HG03039 (cell line): ENCODE data around the gene FKRP.
A peak's percentile ranks its signal among the peaks of the same experiment; 100 is the strongest.
"Not testable (repeated sequence)": the region's sequence is repeated elsewhere in the genome, so short reads cannot be mapped to it uniquely, and the experiment has no call there.

Experiments
- ATAC-seq: cut with Tn5 transposase; IDR thresholded peaks from one replicate; pipeline ENCODE4 v1.9.1; 2021; ENCODE audit warnings: mild to moderate bottlenecking, moderate library complexity; ENCODE audit not compliant: unreplicated experiment

The FKRP gene

DNA sequence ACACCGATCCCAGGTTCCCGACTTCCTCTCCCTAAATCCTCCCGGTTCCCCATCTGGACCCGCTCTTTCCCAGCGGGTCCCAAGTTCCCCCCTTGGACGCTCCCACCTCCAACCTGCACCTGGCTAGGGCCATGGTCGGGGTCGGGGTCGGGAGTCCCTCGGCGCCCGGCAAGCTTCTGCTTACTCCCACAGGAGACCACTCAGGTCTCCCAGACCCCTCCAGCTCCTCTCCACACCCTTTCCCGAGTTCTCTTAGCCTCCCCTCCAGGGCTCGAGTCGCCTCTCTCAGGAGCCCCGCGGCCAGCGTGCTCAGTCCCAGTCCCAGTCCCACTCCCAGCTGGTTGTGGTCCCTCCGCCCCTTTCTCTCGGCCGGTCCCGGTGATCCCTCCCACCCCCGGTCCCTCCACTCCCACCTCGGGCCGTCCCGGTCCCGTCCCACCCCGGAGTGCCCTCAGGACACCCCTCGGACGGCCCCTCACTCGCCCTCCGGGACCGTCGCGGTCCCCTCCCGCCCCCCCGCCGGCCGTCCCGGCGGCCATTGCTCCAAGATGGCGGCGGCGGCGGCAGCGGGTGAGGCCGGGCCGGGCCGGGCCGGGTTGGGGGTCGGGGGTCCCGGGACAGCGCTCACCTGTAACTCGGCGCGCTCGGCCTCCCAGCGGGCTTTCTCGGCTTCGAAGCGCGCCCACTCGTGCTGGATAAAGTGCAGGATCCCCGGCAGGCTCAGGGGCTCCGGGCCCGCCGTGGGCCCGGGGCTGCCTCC lies at the start of gene FKRP:
TSS of gene FKRP (plus strand) at position 537 of the 760 bp plus-strand sequence. CDS start 9,394 bp downstream, outside the sequence.
- peak; percentile 40 for ATAC-seq

DNA sequence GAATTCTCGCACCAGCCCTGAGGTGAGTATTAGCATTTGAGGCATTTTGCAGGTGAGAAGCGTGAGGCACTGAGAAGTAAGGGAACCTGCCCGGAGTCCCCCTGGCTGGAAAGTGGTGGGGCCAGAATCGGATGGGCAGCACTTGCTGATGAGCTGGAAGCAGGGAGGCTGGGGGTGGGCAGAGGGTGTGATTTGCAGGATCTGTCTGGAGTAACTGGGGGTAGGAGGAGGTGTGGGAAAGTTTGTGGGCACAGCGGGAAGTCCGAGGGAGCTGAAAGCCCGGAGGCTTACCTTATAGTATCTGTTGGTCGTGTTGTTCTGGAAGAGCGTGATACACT lies 49.0 kb upstream of the FKRP start:
- no peak for ATAC-seq

GRCh38 chr19:46697204-46697960 lies 48.5 kb upstream of the FKRP start:
- no peak for ATAC-seq

GRCh38 chr19:46698395-46699321 lies 47.2 kb upstream of the FKRP start:
- no peak for ATAC-seq

DNA sequence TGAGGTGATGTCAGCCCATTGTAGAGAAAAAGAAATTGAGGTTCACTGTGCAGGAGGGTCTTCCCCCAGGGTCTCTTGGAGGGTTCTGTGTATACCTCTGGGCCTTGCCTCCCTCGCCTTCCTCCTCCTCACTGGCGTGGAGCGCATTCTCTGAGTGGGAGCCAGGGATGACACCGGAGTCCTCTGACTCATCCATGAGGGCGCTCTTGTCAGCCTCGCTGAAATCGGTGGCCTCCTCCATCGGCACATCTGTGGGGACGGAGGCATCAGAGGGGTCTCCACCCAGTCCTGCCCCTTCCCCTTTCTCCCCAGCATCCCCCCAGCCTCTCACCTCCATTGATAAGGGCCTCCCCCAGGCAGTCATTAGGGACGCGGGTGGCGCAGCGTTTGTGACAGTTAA lies 45.2 kb upstream of the FKRP start:
- ATAC-seq: no peak

DNA sequence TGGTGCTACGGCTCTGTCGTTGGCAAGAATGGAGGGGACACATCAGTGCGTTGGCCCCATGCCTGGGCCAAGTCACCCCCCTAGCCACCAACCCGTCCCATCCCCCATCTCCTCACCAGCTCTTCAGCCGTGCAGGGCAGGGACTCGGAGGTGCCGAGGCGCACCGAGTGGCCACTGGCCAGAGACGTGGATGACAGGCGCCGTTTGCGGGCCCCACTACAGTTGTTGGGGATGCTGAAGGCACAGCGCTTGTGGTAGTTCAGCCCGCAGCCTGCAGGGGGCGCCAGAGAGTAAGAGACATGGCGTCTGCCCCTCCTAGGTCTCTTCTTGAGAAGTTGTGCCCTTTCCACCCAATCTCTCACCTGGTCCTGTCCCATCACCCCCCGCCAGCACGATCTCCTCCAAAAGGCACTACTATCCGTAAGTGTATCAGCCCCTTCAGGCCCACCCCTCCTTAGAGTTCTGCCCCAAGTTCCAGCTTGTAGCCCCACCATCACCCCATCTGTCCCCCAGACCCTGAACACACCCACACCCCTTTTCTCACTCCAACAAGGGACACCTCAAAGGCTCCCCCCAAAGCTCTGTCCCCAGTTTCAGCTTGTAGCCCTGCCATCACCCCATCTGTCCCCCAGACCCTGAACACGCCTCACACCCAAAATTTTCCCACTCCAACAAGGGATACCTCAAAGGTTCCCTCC lies 41.3 kb upstream of the FKRP start:
- no peak for ATAC-seq

DNA sequence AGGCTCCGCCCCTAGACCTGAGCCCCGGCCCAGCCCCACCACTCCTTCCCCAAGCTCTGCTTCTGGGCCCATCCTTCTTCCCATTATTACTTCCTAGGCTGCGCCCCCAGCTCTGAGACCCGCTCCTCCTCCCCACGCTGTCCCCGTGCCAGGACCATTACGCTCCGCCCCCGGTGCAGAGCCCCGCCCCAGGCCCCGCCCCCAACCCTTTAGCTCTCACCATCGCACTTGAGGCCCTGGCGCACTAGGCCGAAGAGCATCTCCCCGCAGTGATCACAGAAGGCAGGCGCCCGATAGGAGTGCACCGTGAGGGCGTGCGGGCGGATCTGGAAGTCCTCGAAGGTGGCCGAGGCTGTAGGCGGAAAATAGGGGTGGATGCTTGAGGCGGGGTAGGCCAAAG lies 35.2 kb upstream of the FKRP start:
- no peak for ATAC-seq

DNA sequence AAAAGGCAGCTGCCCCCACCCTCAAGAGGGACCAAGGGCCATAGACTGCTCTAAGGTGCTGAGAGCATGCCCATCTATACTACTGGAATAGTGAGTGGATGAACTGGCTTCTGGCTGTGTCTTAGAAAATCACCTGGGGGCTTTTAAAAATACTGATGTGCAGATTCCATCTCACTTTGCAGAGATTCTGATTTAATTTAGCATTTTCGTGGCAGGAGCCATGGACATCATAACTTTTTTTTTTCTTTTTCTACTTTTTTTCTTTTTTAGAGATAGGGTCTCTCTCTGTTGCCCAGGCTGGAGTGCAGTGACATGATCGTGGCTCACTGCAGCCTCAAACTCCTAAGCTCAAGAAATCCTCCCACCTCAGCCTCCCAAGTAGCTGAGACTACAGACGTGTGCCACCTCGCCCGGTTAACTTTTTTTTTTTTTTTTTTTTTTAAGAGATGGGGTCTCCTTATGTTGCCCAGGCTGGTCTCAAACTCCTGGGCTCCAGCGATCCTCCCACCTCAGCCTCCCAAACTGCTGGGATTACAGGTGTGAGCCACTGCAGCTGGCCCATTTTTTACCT lies 33.0 kb upstream of the FKRP start:
- not testable (repeated sequence) for ATAC-seq

DNA sequence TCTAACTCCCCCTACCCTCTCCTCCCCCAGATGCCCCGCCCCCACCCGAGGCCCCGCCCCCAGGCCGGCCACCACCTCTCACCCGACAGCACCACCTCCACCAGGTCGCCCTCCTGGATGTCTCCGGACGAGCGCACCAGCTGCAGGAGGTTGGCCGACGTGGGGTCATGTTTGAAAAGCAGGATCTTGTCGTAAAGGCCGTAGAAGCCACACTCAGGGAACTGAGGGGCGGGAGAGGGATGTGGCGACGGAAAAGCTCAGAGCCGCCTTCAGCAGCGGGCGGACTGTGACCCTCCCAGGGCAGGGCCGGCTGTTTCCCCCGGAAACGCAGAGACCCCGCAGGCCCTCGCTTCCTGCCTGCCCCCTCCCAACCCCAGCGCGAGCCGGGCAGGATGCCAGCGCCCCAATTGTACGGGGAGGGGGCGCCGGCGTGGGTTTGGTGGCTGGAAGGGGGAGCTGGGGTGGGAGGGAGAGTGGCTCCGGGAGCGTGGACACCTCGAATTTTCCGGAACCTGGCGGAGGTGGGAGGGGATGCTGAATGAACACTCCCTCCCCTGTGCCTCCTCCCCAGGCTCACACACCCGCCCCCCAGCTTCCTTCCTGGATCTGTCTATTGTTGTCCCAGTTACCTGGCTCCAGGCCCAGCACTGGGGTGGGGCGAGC lies 31.9 kb upstream of the FKRP start:
- no peak for ATAC-seq

GRCh38 chr19:46714444-46715106 lies 31.3 kb upstream of the FKRP start:
- no peak for ATAC-seq

DNA sequence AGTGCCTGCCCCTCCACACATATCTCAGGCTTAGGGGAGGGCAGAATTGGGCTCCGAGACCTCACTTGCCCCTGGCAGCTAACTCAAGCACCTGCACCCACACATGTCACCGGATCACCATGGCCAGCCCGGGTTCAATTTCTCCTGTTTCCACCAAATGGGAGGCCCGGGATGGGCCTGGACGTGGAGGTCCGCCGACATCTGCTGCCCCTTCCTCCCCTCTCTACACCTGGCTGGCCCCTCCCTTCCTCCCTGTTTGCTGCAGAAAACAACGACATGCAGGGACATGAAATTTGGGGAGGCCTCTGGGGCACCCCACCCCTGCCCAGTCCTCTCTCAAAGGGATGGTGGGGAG lies 30.3 kb upstream of the FKRP start:
- no peak for ATAC-seq

- no peak for ATAC-seq
Measured at GRCh38 chr19:46715975-46716671, 29.7 kb upstream of the FKRP start.

DNA sequence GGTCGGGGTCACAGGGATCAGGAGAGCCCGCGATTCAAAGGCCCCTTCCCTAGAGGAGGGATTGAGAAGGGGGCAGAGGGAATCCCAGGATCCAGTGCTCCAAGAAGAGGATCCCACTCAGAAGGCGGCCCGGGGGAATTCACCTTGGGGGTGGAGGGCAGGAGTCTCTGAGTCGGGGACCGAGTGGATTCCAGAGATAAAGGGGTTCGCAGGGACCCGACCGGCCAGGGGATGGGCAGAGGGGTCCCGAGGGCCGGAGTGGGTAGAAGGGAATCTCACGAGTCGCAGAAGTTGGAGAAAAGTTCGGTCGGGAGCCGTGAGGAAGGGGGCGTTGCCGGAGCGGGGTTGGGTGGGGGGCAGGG lies 29.2 kb upstream of the FKRP start:
- no peak for ATAC-seq

DNA sequence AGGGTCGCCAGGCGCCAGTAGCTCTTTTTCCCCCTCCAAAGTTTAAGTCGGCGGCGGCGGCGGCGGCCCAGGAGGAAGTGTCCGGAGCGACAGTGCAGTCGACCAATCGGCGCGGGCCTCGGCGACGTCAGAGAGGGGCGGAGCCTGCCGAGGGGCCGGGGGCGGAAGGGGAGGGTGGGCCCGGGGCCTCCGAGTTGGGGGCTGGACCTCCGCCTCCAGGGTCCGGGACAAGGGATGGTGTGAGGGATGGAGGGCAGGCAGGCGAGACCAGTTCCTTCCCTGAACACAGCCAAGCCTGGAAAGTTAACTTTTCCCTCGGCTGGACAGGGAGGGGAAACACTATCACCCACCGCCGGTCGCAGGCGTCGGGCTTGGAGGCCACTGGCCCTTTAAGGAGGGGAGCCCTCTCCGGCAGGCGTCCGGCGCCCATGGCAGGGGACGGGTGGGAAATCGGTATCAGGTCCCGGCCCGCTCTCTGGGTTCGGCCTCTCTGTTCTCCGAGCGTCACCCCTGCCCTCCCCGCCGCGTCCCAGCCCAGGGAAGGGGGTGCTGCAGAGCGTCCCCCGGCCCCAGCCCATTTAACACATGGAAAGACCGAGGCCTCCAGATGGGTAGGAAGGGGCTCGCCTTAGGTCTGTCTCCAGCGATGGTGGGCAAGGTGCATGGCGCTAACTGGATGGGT lies 28.7 kb upstream of the FKRP start, which contains the start of gene PRKD2:
TSS of gene PRKD2 (minus strand) at position 81 of the 682 bp plus-strand sequence. CDS start 744 bp downstream, outside the sequence.
- peak; percentile 44 for ATAC-seq

DNA sequence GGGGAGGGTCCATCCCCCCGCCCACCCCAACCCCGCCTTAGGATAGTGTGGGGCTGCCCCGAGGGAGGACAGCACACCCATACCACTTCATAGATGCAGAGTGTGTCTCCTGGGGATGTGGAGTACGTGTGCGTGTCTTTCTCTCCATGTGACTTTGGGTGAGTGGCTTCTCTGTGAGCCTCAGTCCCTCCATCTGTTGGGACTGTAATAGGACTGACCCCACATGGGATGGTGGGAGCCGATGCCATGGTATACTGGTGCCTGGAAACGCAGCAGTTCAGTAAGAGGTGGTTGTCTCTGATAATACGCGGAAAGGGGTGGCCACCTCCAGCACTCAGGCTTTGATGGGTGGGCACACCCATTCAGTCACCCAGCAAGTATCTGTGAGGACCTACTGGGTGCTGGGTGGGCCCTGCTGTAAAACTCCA lies 28.1 kb upstream of the FKRP start:
- no peak for ATAC-seq

DNA sequence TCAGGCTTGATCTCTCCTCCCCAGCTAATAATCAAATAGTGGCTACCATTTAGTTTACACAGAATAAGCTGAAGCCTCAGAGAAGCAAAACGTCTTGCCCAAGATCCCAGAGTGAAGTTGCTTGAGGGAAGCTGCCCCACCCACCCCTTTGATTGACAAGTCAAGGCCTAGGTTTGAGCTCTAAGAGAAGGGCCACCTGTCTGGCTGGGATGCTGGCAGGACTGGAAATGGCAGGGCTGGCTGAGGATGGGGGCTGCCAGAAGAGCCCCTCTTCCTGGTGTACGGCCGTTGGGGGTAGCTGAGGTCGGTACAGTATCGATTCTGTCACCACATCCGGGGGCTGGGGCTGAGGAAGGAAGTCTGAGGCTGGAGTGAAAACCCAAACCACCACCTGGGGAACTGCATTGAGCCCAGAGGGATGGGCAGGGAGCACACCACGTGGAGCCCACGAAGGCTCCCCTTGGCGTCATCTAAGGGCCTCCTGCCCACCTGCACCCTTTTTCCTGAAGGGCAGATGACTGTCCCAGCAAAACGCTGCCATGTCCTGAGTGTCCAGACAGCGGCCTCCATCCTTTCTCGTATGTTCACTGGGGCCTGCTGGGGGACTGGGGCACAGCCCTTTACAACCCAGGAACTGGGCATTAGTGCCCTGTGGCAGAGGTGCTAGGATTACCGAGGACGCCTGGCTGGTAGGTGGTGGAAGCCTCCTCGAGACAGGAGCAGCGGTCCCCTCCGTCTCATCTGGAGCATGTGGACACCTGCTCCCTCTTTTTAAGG lies 27.5 kb upstream of the FKRP start:
- ATAC-seq: no peak

DNA sequence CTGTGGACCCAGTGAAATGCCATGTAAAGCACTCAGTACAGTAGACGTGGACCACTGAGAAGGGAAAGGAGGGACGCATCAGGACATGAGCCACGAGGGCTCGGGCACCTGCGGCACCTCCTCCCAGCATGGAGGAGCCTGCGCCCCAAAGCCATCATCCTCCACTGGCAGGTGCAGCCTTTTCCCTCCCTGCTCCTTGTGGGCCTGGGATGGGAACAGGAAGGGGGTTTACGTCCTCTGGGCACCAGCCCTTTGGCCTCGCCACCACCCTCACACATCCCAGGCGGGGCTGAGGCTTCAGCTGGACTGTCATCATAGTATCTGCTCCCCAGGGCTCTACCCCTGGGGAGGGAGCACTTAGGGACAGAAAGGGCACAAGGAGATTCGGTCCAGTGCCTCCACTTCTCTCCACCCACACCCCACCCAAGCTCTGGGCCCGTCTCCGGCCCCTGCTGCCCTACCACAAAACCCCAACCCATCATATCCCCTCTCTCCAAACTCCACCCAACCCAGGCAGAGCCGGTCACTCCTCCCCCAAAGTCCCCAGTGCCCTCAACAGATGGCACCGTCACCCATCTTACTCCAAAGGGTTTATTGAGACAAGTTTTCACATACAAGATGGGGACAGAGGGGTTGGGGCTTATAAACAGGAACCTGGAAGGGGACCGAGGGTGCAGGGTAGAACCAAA lies 26.8 kb upstream of the FKRP start:
- ATAC-seq: no peak
